ENCODE measurements around the gene RFX4. TPM values are rescaled to one million over a fixed set of nuclear protein-coding genes. Genes with fewer than 3 reads are reported as not detected.
"Not testable (repeated sequence)": the region's sequence is repeated elsewhere in the genome, so short reads cannot be mapped to it uniquely, and the experiment has no call there.

RFX4 gene
- total RNA-seq, 1 experiment from 2014 or later: not detected

DNA sequence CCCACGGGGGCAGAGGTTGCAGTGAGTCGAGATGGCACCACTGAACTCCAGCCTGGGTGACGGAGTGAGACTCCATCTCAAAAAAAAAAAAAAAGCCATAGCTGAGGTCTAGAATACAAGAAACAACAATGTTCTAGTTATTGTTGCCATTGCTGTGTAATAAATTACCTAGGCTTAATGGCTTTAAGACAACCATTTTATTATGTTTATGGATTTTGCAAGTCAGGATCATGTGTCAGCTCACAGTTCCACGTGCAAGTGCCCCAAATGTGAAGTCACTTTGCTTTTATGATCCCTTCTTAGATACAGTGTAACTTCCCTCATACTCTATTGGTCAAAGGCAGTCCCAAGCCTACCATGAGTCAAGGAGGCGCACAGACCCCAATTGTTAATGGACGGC is 142.1 kb downstream of the RFX4 start:
- ChIA-PET CTCF (no interaction called here), POLR2A (no interaction called here)
- Histone ChIP-seq H3K9me3 (ENCODE audit: control insufficient read depth, insufficient read depth, low read depth, low read length) (no peaks in the 10 kb centered on the region), H3K27me3 (ENCODE audit: control insufficient read depth, insufficient read depth, low read length) (peaks cover 2% of the 10 kb centered on the region; the same call in 1 of the 2 replicates), H3K36me3 (ENCODE audit: control insufficient read depth, insufficient read depth, low read length) (no peaks in the 10 kb centered on the region), H3K4me1 (ENCODE audit: control insufficient read depth, insufficient read depth, low read length) (no peaks in the 10 kb centered on the region), H3K4me3 (ENCODE audit: low read depth in 2 of 2, low read length in 2 of 2) (no peak overlapping the region), H3K27ac (ENCODE audit: low read length) (no peak overlapping the region)
- in situ Hi-C loops (cut with HindIII; ENCODE audit: low pct_unique_long_range_greater_than_20kb, low sequenced_read_pairs) (no loop called here), intact Hi-C loops (cut with micrococcal nuclease; ENCODE audit: unreplicated experiment) (no loop called here)
- DNase-seq (ENCODE audit: low read depth, low spot score) (no peak), ATAC-seq (no peak)
- TF ChIP-seq, protein P1, sequence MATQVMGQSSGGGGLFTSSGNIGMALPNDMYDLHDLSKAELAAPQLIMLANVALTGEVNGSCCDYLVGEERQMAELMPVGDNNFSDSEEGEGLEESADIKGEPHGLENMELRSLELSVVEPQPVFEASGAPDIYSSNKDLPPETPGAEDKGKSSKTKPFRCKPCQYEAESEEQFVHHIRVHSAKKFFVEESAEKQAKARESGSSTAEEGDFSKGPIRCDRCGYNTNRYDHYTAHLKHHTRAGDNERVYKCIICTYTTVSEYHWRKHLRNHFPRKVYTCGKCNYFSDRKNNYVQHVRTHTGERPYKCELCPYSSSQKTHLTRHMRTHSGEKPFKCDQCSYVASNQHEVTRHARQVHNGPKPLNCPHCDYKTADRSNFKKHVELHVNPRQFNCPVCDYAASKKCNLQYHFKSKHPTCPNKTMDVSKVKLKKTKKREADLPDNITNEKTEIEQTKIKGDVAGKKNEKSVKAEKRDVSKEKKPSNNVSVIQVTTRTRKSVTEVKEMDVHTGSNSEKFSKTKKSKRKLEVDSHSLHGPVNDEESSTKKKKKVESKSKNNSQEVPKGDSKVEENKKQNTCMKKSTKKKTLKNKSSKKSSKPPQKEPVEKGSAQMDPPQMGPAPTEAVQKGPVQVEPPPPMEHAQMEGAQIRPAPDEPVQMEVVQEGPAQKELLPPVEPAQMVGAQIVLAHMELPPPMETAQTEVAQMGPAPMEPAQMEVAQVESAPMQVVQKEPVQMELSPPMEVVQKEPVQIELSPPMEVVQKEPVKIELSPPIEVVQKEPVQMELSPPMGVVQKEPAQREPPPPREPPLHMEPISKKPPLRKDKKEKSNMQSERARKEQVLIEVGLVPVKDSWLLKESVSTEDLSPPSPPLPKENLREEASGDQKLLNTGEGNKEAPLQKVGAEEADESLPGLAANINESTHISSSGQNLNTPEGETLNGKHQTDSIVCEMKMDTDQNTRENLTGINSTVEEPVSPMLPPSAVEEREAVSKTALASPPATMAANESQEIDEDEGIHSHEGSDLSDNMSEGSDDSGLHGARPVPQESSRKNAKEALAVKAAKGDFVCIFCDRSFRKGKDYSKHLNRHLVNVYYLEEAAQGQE (IDR thresholded peaks at IDR 0.05; ENCODE audit: insufficient read depth in 1 of 2, low read depth in 2 of 2, low read length in 1 of 2): no peak
- TF ChIP-seq TCF7L2 (IDR thresholded peaks at IDR 0.05; ENCODE audit: low read depth, low read length) (no peak), POLR2AphosphoS5 (IDR thresholded peaks at IDR 0.05; ENCODE audit: low read depth, low read length) (no peak), SIN3A (IDR thresholded peaks at IDR 0.05; ENCODE audit: borderline replicate concordance, insufficient read depth, low read depth, low read length) (no peak)
- TF ChIP-seq, protein P2, sequence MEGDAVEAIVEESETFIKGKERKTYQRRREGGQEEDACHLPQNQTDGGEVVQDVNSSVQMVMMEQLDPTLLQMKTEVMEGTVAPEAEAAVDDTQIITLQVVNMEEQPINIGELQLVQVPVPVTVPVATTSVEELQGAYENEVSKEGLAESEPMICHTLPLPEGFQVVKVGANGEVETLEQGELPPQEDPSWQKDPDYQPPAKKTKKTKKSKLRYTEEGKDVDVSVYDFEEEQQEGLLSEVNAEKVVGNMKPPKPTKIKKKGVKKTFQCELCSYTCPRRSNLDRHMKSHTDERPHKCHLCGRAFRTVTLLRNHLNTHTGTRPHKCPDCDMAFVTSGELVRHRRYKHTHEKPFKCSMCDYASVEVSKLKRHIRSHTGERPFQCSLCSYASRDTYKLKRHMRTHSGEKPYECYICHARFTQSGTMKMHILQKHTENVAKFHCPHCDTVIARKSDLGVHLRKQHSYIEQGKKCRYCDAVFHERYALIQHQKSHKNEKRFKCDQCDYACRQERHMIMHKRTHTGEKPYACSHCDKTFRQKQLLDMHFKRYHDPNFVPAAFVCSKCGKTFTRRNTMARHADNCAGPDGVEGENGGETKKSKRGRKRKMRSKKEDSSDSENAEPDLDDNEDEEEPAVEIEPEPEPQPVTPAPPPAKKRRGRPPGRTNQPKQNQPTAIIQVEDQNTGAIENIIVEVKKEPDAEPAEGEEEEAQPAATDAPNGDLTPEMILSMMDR (IDR thresholded peaks at IDR 0.05): no peak
- no TSS peak for BruUV-seq (replicated peaks)

DNA sequence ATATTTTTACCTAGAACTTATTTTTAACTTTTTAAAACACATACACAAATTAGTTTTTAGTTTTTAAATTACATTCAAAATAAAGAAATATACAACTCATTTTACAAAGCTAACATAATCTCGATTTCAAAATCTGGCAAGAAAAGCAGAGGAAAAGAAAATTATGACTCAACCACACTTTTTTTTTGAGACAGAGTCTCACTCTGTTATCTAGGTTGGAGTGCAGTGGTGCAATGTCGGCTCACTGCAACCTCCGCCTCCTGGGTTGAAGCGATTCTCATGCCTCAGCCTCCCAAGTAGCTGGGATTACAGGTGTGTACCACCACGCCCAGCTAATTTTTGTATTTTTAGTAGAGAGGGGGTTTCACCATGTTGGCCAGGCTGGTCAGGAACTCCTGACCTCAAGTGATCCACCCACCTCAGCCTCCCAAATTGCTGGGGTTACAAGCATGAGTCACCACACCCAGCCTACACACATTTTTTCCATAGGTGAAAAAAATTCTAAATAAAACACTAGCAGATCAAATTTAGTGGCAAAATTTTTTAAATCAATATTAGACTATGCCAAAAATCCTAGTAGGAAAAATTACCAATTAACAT is 143.9 kb downstream of the RFX4 start:
- intact Hi-C loops (cut with micrococcal nuclease; ENCODE audit: unreplicated experiment); H3K4me3 ChIP-seq (ENCODE audit: low read depth in 2 of 2, low read length in 2 of 2); BruUV-seq (replicated peaks); H3K4me1 ChIP-seq (ENCODE audit: control insufficient read depth, insufficient read depth, low read length); H3K36me3 ChIP-seq (ENCODE audit: control insufficient read depth, insufficient read depth, low read length); H3K9me3 ChIP-seq (ENCODE audit: control insufficient read depth, insufficient read depth, low read depth, low read length); DNase-seq (ENCODE audit: low read depth, low spot score); in situ Hi-C loops (cut with HindIII; ENCODE audit: low pct_unique_long_range_greater_than_20kb, low sequenced_read_pairs); H3K27ac ChIP-seq (ENCODE audit: low read length); ATAC-seq; H3K27me3 ChIP-seq (ENCODE audit: control insufficient read depth, insufficient read depth, low read length); POLR2A ChIA-PET; CTCF ChIA-PET: not testable (repeated sequence)

DNA sequence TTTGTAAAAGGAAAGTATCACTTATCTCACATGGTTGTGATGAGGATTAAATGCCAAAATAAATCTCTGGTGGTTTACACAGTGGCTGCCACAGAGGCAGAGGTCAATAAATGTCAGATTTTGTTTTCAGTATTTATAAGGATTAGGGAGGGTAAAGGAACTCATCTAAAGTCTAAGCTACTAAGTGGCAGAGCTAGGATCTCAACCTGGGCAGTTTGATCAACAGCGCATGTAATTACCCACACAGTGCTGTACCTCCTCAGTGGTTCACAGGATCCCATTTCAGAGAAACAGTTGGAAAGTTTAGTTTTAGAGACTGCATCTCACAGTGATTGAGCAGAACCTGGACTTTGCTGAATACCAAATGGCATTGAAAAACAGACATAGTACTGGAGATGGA is 146.8 kb downstream of the RFX4 start:
- ChIA-PET POLR2A (no interaction called here), CTCF (no interaction called here)
- no peak overlapping the region for H3K4me3 ChIP-seq (ENCODE audit: low read depth in 2 of 2, low read length in 2 of 2)
- H3K36me3 ChIP-seq (ENCODE audit: control insufficient read depth, insufficient read depth, low read length): no peaks in the 10 kb centered on the region
- H3K27me3 ChIP-seq (ENCODE audit: control insufficient read depth, insufficient read depth, low read length): no peaks in the 10 kb centered on the region; the same call in 1 of the 2 replicates
- no peaks in the 10 kb centered on the region for H3K9me3 ChIP-seq (ENCODE audit: control insufficient read depth, insufficient read depth, low read depth, low read length)
- no peaks in the 10 kb centered on the region for H3K4me1 ChIP-seq (ENCODE audit: control insufficient read depth, insufficient read depth, low read length)
- intact Hi-C loops (cut with micrococcal nuclease; ENCODE audit: unreplicated experiment): no loop called here
- no peak overlapping the region for H3K27ac ChIP-seq (ENCODE audit: low read length)
- in situ Hi-C loops (cut with HindIII; ENCODE audit: low pct_unique_long_range_greater_than_20kb, low sequenced_read_pairs): no loop called here
- no peak for DNase-seq (ENCODE audit: low read depth, low spot score)
- BruUV-seq (replicated peaks): no TSS peak
- TF ChIP-seq TCF7L2 (IDR thresholded peaks at IDR 0.05; ENCODE audit: low read depth, low read length): no peak
- no peak for TF ChIP-seq SIN3A (IDR thresholded peaks at IDR 0.05; ENCODE audit: borderline replicate concordance, insufficient read depth, low read depth, low read length)
- TF ChIP-seq, protein P2 (IDR thresholded peaks at IDR 0.05): no peak
- TF ChIP-seq, protein P1 (IDR thresholded peaks at IDR 0.05; ENCODE audit: insufficient read depth in 1 of 2, low read depth in 2 of 2, low read length in 1 of 2): no peak
- no peak for TF ChIP-seq POLR2AphosphoS5 (IDR thresholded peaks at IDR 0.05; ENCODE audit: low read depth, low read length)
- no peak for ATAC-seq

Measured in Panc1 (cell line).